Neural crest cell (in vitro differentiated cells): Measurements from ENCODE around the gene EFNB1. TPM values are rescaled to one million over a fixed set of nuclear protein-coding genes. Genes with fewer than 3 reads are reported as not detected.

Source experiments
- DNase-seq: peaks from one replicate; pipeline ENCODE4 v3.0.0; 2021; ENCODE audit warnings: low read depth, mixed read lengths, low spot score
- H3K27ac Mint-ChIP-seq: one replicate; pipeline ENCODE4 v1.8.0; 2021; ENCODE audit warnings: mild to moderate bottlenecking, mixed read lengths; ENCODE audit not compliant: unreplicated experiment
- H3K27me3 Mint-ChIP-seq: 2 replicates; pipeline ENCODE4 v1.8.0; 2021; ENCODE audit warnings: low read depth, mild to moderate bottlenecking, mixed read lengths
- H3K36me3 Mint-ChIP-seq: 2 replicates; pipeline ENCODE4 v1.8.0; 2021; ENCODE audit warnings: low read depth, mild to moderate bottlenecking, mixed read lengths
- H3K4me1 Mint-ChIP-seq: 2 replicates; pipeline ENCODE4 v1.8.0; 2021; ENCODE audit warnings: mixed read lengths
- H3K4me3 Mint-ChIP-seq: one replicate; pipeline ENCODE4 v1.8.0; 2021; ENCODE audit warnings: mild to moderate bottlenecking, mixed read lengths
- H3K9me3 Mint-ChIP-seq: 2 replicates; pipeline ENCODE4 v1.8.0; 2021; ENCODE audit warnings: mixed read lengths
- total RNA-seq: library from RNA; stranded (reverse); gene quantifications from 2 replicates; pipeline ENCODE4 v1.2.1, GENCODE V29; 2021
- TF ChIP-seq, protein P1 (sequence below): fragments of 200-600 bp; sonication (generic); conservative IDR thresholded peaks from 2 replicates; pipeline ENCODE4 v1.5.0; 2021; ENCODE audit warnings: antibody characterized with exemption, mild to moderate bottlenecking

EFNB1 gene
- total RNA-seq, 1 donor from 2014 or later = 33.8 TPM

GRCh38 chrX:68838571-68838910 lies 9.7 kb downstream of the EFNB1 start:
- H3K4me3 Mint-ChIP-seq = no peak overlapping the region
- no peak overlapping the region for H3K27ac Mint-ChIP-seq
- H3K4me1 Mint-ChIP-seq = peaks cover 26% of the 10 kb centered on the region
- TF ChIP-seq, protein P1, sequence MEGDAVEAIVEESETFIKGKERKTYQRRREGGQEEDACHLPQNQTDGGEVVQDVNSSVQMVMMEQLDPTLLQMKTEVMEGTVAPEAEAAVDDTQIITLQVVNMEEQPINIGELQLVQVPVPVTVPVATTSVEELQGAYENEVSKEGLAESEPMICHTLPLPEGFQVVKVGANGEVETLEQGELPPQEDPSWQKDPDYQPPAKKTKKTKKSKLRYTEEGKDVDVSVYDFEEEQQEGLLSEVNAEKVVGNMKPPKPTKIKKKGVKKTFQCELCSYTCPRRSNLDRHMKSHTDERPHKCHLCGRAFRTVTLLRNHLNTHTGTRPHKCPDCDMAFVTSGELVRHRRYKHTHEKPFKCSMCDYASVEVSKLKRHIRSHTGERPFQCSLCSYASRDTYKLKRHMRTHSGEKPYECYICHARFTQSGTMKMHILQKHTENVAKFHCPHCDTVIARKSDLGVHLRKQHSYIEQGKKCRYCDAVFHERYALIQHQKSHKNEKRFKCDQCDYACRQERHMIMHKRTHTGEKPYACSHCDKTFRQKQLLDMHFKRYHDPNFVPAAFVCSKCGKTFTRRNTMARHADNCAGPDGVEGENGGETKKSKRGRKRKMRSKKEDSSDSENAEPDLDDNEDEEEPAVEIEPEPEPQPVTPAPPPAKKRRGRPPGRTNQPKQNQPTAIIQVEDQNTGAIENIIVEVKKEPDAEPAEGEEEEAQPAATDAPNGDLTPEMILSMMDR = no peak
- no peaks in the 10 kb centered on the region for H3K27me3 Mint-ChIP-seq
- peaks cover 6% of the 10 kb centered on the region for H3K9me3 Mint-ChIP-seq
- no peak for DNase-seq
- peaks cover 11% of the 10 kb centered on the region for H3K36me3 Mint-ChIP-seq

- TF ChIP-seq, protein P1 = no peak
- Mint-ChIP-seq H3K9me3 (peaks cover 6% of the 10 kb centered on the region), H3K4me1 (peaks cover 26% of the 10 kb centered on the region), H3K36me3 (peaks cover 11% of the 10 kb centered on the region), H3K27ac (no peak overlapping the region), H3K27me3 (no peaks in the 10 kb centered on the region), H3K4me3 (no peak overlapping the region)
- DNase-seq = no peak
Observed at GRCh38 chrX:68839771-68840170, 10.9 kb downstream of the EFNB1 start.

DNA sequence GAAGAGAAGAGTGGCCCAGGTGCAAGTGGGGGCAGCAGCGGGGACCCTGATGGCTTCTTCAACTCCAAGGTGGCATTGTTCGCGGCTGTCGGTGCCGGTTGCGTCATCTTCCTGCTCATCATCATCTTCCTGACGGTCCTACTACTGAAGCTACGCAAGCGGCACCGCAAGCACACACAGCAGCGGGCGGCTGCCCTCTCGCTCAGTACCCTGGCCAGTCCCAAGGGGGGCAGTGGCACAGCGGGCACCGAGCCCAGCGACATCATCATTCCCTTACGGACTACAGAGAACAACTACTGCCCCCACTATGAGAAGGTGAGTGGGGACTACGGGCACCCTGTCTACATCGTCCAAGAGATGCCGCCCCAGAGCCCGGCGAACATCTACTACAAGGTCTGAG lies 11.4 kb downstream of the EFNB1 start:
- peaks cover 6% of the 10 kb centered on the region for H3K9me3 Mint-ChIP-seq
- TF ChIP-seq, protein P1 = no peak
- no peak overlapping the region for H3K4me3 Mint-ChIP-seq
- DNase-seq = no peak
- H3K36me3 Mint-ChIP-seq = peaks cover 11% of the 10 kb centered on the region
- H3K27ac Mint-ChIP-seq = no peak overlapping the region
- H3K27me3 Mint-ChIP-seq = no peaks in the 10 kb centered on the region
- peaks cover 24% of the 10 kb centered on the region for H3K4me1 Mint-ChIP-seq

DNA sequence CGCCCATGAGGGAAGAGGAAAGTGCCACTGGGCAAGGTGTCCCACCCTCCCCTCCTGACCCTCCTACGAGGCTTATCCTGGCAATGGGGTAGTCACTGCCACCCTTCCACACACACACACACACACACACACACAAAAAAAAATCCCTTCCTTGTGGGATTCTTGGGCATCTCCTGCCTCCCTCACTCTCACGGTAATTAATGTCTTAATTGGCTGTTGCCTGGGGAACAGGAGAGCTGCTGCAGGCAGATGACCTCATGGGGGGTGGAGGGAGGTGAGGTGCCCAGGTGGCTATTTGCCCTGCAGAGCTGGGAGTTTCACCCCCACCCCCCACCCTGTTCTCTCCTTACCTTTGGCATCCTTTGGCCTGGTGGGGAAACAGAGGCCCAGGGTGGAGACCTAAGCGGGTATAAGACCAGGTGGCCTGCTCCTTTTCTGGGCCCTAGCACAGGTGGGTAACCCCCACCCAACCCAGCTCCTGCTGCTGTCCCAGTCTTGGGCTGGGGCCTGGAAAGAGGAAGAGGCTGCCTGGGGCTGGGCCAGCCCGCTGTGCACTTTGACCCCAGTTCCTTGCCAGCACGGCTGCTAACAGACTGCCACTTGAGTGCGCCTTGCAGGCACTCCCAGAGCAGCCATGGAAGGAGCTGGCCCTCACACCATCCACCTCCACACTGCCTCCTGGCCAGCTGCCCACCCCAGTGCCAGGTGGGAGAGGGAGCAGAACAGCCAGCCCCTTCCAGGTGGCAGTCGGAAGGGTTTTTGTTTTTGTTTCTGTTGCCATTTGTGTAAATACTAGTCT lies 12.6 kb downstream of the EFNB1 start:
- Mint-ChIP-seq H3K4me3 (no peak overlapping the region), H3K27me3 (no peaks in the 10 kb centered on the region), H3K4me1 (peaks cover 21% of the 10 kb centered on the region), H3K36me3 (peaks cover 11% of the 10 kb centered on the region), H3K9me3 (peaks cover 6% of the 10 kb centered on the region), H3K27ac (no peak overlapping the region)
- no peak for DNase-seq
- TF ChIP-seq, protein P1 = no peak

- Mint-ChIP-seq H3K9me3 (peaks cover 2% of the 10 kb centered on the region), H3K36me3 (peaks cover 6% of the 10 kb centered on the region), H3K27ac (no peak overlapping the region), H3K27me3 (no peaks in the 10 kb centered on the region), H3K4me1 (peaks cover 22% of the 10 kb centered on the region), H3K4me3 (no peak overlapping the region)
- TF ChIP-seq, protein P1 = no peak
- no peak for DNase-seq
Observed at GRCh38 chrX:68842351-68842750, 13.5 kb downstream of the EFNB1 start.
